Chondrocyte (in vitro differentiated cells): ENCODE data around the gene TFAP2E. TPM values are rescaled to one million over a fixed set of nuclear protein-coding genes. Genes with fewer than 3 reads are reported as not detected.
A peak's percentile ranks its signal among the peaks of the same experiment; 100 is the strongest.

ENCODE experiments used
- DNase-seq: peaks from one replicate; pipeline ENCODE4 v3.0.0; 2021; ENCODE audit warnings: mixed read lengths, low spot score
- H3K27ac Mint-ChIP-seq: one replicate; pipeline ENCODE4 v1.8.0; 2021; ENCODE audit warnings: mild to moderate bottlenecking, moderate library complexity, mixed read lengths; ENCODE audit not compliant: unreplicated experiment
- H3K27me3 Mint-ChIP-seq: 2 replicates; pipeline ENCODE4 v1.8.0; 2021; ENCODE audit warnings: low read depth, mixed read lengths
- H3K36me3 Mint-ChIP-seq: 2 replicates; pipeline ENCODE4 v1.8.0; 2021; ENCODE audit warnings: low read depth, mixed read lengths
- H3K4me1 Mint-ChIP-seq: 2 replicates; pipeline ENCODE4 v1.8.0; 2021; ENCODE audit warnings: low read depth, mild to moderate bottlenecking, mixed read lengths
- H3K4me3 Mint-ChIP-seq: one replicate; pipeline ENCODE4 v1.8.0; 2021; ENCODE audit warnings: mild to moderate bottlenecking, moderate library complexity, mixed read lengths; ENCODE audit not compliant: unreplicated experiment
- H3K9me3 Mint-ChIP-seq: 2 replicates; pipeline ENCODE4 v1.8.0; 2021; ENCODE audit warnings: low read depth, mixed read lengths
- CTCF ChIP-seq: fragments of 200-600 bp; sonication (generic); IDR thresholded peaks from 2 replicates; pipeline ENCODE4 v1.5.0; 2021; ENCODE audit warnings: antibody characterized with exemption, mild to moderate bottlenecking, moderate library complexity
- total RNA-seq: library from RNA; stranded (reverse); gene quantifications from 3 replicates; pipeline ENCODE4 v1.2.1, GENCODE V29; 2021

The TFAP2E gene
- total RNA-seq, 1 donor from 2014 or later = 0.97 TPM

GRCh38 chr1:35560256-35561225 is 12.6 kb upstream of the TFAP2E start:
- DNase-seq = no peak
- Mint-ChIP-seq H3K27ac (no peak overlapping the region), H3K27me3 (no peaks in the 10 kb centered on the region), H3K36me3 (peaks cover 10% of the 10 kb centered on the region), H3K9me3 (no peaks in the 10 kb centered on the region), H3K4me1 (peaks cover 36% of the 10 kb centered on the region), H3K4me3 (no peak overlapping the region)
- TF ChIP-seq CTCF = no peak

- no peak overlapping the region for H3K4me3 Mint-ChIP-seq
- no peak for TF ChIP-seq CTCF
- no peaks in the 10 kb centered on the region for H3K9me3 Mint-ChIP-seq
- H3K36me3 Mint-ChIP-seq = peaks cover 10% of the 10 kb centered on the region
- H3K4me1 Mint-ChIP-seq = peaks cover 27% of the 10 kb centered on the region
- peak overlapping the region; percentile 45 for H3K27ac Mint-ChIP-seq
- no peaks in the 10 kb centered on the region for H3K27me3 Mint-ChIP-seq
- DNase-seq = no peak
Measured at GRCh38 chr1:35561297-35561971, 11.7 kb upstream of the TFAP2E start.

- H3K27ac Mint-ChIP-seq = peak overlapping the region; percentile 45
- H3K27me3 Mint-ChIP-seq = no peaks in the 10 kb centered on the region
- DNase-seq = no peak
- H3K9me3 Mint-ChIP-seq = no peaks in the 10 kb centered on the region
- H3K36me3 Mint-ChIP-seq = peaks cover 15% of the 10 kb centered on the region
- TF ChIP-seq CTCF = no peak
- peaks cover 23% of the 10 kb centered on the region for H3K4me1 Mint-ChIP-seq
- H3K4me3 Mint-ChIP-seq = no peak overlapping the region
Measured at GRCh38 chr1:35561972-35562680, 11.0 kb upstream of the TFAP2E start.

- Mint-ChIP-seq H3K27me3 (no peaks in the 10 kb centered on the region), H3K9me3 (no peaks in the 10 kb centered on the region), H3K4me3 (no peak overlapping the region), H3K27ac (no peak overlapping the region), H3K4me1 (peaks cover 31% of the 10 kb centered on the region), H3K36me3 (peaks cover 15% of the 10 kb centered on the region)
- no peak for TF ChIP-seq CTCF
- no peak for DNase-seq
Measured at GRCh38 chr1:35563166-35563565, 9.9 kb upstream of the TFAP2E start.
